ENCODE results near the gene RPS18. TPM values are rescaled to one million over a fixed set of nuclear protein-coding genes. Genes with fewer than 3 reads are reported as not detected.
A peak's percentile ranks its signal among the peaks of the same experiment; 100 is the strongest.

The RPS18 gene
- total and polyA plus RNA-seq, 9 of the 15 experiments (the other 6 are each of a cell fraction or from before 2014, with no cell fraction given) = 5,023 to 17,516 (median 8,131) TPM

GRCh38 chr6:33318426-33319073 lies 46.7 kb downstream of the RPS18 start:
- H3K79me2 ChIP-seq (ENCODE audit: control insufficient read depth, insufficient read depth, low read length) = peaks cover 60% of the 10 kb centered on the region
- H4K20me1 ChIP-seq (replicated peaks; ENCODE audit: control insufficient read depth, insufficient read depth, low read length) = 0 out of 2 replicates have a peak, but pooled peaks cover 3% of the 10 kb centered on the region
- H3K4me1 ChIP-seq (replicated peaks in 1 of 2; ENCODE audit: control insufficient read depth in 2 of 2, insufficient read depth in 2 of 2, low read length in 2 of 2) = peaks cover 56 to 72% of the 10 kb centered on the region in 2 experiments
- no TSS peak for BruUV-seq (replicated peaks)
- in situ Hi-C loops (cut with MboI) = no loop called here
- H2AFZ ChIP-seq (ENCODE audit: low read depth, low read length) = peak overlapping the region; percentile 98; the same call in 1 of the 2 replicates
- intact Hi-C loops (cut with micrococcal nuclease) = no loop called here
- H3K9me1 ChIP-seq (ENCODE audit: control insufficient read depth, insufficient read depth, low read length) = peaks cover 3% of the 10 kb centered on the region
- H3K27ac ChIP-seq (ENCODE audit: extremely low read depth, low read depth, low read length) = peak overlapping the region; percentile 79
- peak overlapping the region; percentile 63 for H3K4me3 ChIP-seq
- peak overlapping the region; percentile 65 to 68 for H3K9ac ChIP-seq (ENCODE audit: insufficient read depth in 1 of 2, low read depth in 2 of 2, low read length in 2 of 2)
- no peaks in the 10 kb centered on the region for H3K27me3 ChIP-seq (ENCODE audit: control insufficient read depth in 2 of 2, insufficient read depth in 2 of 2, low read length in 2 of 2)
- POLR2A ChIA-PET = interaction anchor here (0.6 to 2.6 kb wide), 15 partner anchors 9 to 346 kb away, joined by 3 to 32 read pairs (median 3); partner anchors contain the start of genes CUTA, RGL2, RPS18 and VPS52
- DNase-seq (ENCODE audit: extremely low read depth in 1 of 4, low spot score in 3 of 4) (peak in 1 of 4 experiments; percentile 23), ATAC-seq (no peak), FAIRE-seq (no peak)
- CTCF ChIA-PET (ENCODE audit: low intra/inter-chr PET ratio) = no interaction called here
- 55% methylated on average over 8 of the region's 8 CpGs for WGBS (ENCODE audit: insufficient coverage, low coverage, missing lambda C conversion rate)
- H3K9me3 ChIP-seq (replicated peaks; ENCODE audit: control insufficient read depth, insufficient read depth, low read depth, low read length) = no peaks in the 10 kb centered on the region
- peak overlapping the region; percentile 97 for H3K4me2 ChIP-seq (ENCODE audit: insufficient read depth, low read length)
- peaks cover 43% of the 10 kb centered on the region for H3K36me3 ChIP-seq (ENCODE audit: control insufficient read depth, insufficient read depth, low read length)
- TF ChIP-seq NBN (IDR thresholded peaks at IDR 0.05; ENCODE audit: low read depth) (0 out of 2 replicates have a peak, but pooled peaks have one; percentile 11), HDAC2 (IDR thresholded peaks at IDR 0.05) (no peak; the same call in 1 of the 2 replicates), GABPA (tag; conservative IDR thresholded peaks at IDR 0.05; ENCODE audit: low read depth) (0 out of 2 replicates have a peak, but pooled peaks have one; percentile 10), ATF3 (IDR thresholded peaks at IDR 0.05) (0 out of 2 replicates have a peak, but pooled peaks have one; percentile 5), ATF3 (CRISPR knock-in tag; conservative IDR thresholded peaks at IDR 0.05) (no peak), FOXJ2 (tag; IDR thresholded peaks at IDR 0.05) (no peak), ZBTB9 (CRISPR knock-in tag; IDR thresholded peaks at IDR 0.05) (no peak), ETV5 (CRISPR knock-in tag; IDR thresholded peaks at IDR 0.05; ENCODE audit: low read depth) (no peak), LARP7 (IDR thresholded peaks at IDR 0.05) (0 out of 2 replicates have a peak, but pooled peaks have one; percentile 37), BCLAF1 (IDR thresholded peaks at IDR 0.05; ENCODE audit: borderline replicate concordance in 1 of 2, control insufficient read depth in 1 of 2, low read depth in 2 of 2, low read length in 1 of 2) (no peak), OTX1 (CRISPR knock-in tag; IDR thresholded peaks at IDR 0.05) (no peak), DNMT1 (IDR thresholded peaks at IDR 0.05) (0 out of 2 replicates have a peak, but pooled peaks have one; percentile 9), PRMT5 (CRISPR knock-in tag; IDR thresholded peaks at IDR 0.05) (no peak), BRD9 (IDR thresholded peaks at IDR 0.05; ENCODE audit: low read depth, partially characterized antibody) (peak; percentile 49), ZNF384 (IDR thresholded peaks at IDR 0.05; ENCODE audit: low read depth, low read length) (peak; percentile 95), MIER1 (IDR thresholded peaks at IDR 0.05; ENCODE audit: low read depth) (0 out of 2 replicates have a peak, but pooled peaks have one; percentile 56), HDAC1 (IDR thresholded peaks at IDR 0.05) (0 out of 4 replicates have a peak, but pooled peaks of 1 of the 2 experiments have one; percentile 4), SOX6 (IDR thresholded peaks at IDR 0.05) (no peak)

Data from K562 (cell line).